Ectodermal cell (in vitro differentiated cells): ENCODE measurements around the gene LAMC3.

Experiments
- H3K27ac ChIP-seq: 2 replicates; pipeline ENCODE4 v1.7.0; 2013; ENCODE audit warnings: mild to moderate bottlenecking, low read depth, low read length; ENCODE audit not compliant: insufficient read depth, poor library complexity, severe bottlenecking
- H3K27me3 ChIP-seq: 2 replicates; pipeline ENCODE4 v1.7.0; 2013; ENCODE audit warnings: mild to moderate bottlenecking, low read length; ENCODE audit not compliant: insufficient read depth, control insufficient read depth, poor library complexity, severe bottlenecking
- H3K36me3 ChIP-seq: one replicate; pipeline ENCODE4 v1.7.0; 2013; ENCODE audit warnings: low read length; ENCODE audit not compliant: control insufficient read depth, insufficient read depth
- H3K4me1 ChIP-seq: one replicate; pipeline ENCODE4 v1.7.0; 2013; ENCODE audit warnings: low read length; ENCODE audit not compliant: control insufficient read depth, insufficient read depth
- H3K4me3 ChIP-seq: 2 replicates; pipeline ENCODE4 v1.7.0; 2013; ENCODE audit warnings: low read depth, low read length, control low read depth; ENCODE audit not compliant: insufficient read depth
- H3K9me3 ChIP-seq: 2 replicates; pipeline ENCODE4 v1.7.0; 2013; ENCODE audit warnings: mild to moderate bottlenecking, low read length, moderate library complexity; ENCODE audit not compliant: control insufficient read depth
- WGBS, 2 experiments: methylation state at CpG; one replicate each; pipeline ENCODE4 v1.1.7; 2013; ENCODE audit warnings: missing lambda C conversion rate in 2 of 2; 5-methylcytosine and 5-hydroxymethylcytosine counted together

LAMC3 gene

GRCh38 chr9:131019388-131020239, 10.6 kb downstream of the LAMC3 start:
- Histone ChIP-seq H3K9me3 (no peaks in the 10 kb centered on the region), H3K36me3 (no peaks in the 10 kb centered on the region), H3K4me3 (no peak overlapping the region), H3K27ac (no peak overlapping the region), H3K4me1 (no peaks in the 10 kb centered on the region), H3K27me3 (no peaks in the 10 kb centered on the region)
- 85 to 87% methylated on average over 15 of the region's 15 CpGs for WGBS, 2 experiments

DNA sequence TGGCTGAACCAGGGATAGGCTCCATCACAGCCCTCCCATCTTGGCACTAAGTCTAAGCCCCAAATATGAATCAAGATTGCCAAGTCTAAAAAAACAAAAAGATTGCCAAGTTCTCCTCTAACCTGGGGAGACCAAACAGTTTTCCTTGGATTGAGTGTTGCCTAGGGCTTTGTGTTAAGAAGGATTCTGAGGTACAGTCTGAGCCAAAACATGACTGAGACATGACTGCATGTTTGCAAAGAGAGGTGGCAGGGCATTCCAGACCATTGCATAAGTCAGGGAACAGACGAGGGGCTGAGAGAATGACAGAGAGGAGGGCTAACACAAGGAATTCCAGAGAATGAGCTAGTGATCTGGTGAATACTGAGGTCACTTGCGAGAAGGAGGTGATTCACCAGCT, 11.4 kb downstream of the LAMC3 start:
- Histone ChIP-seq H3K4me1 (no peaks in the 10 kb centered on the region), H3K9me3 (no peaks in the 10 kb centered on the region), H3K4me3 (no peak overlapping the region), H3K36me3 (no peaks in the 10 kb centered on the region), H3K27me3 (no peaks in the 10 kb centered on the region), H3K27ac (no peak overlapping the region)
- 84 to 86% methylated on average over 2 of the region's 2 CpGs for WGBS, 2 experiments

DNA sequence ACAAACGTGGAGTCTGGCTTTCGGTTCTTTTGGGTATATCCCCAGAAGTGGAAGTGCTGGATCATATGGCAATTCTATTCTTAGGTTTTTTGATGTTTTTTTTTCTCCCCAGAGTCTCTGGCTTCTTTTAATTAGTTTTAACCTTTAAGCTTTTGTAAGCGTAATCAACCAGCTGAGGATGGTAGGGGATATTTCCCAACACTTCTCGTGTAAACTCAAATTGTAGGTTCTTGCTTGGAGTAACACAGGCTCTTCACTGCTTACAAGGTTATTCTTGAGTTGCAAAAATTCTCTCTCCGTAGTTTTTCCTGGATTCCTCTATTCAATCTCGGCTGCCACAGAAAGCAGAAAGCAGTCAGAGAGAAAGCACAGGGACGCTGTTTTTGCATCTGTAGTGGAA, 11.9 kb downstream of the LAMC3 start:
- H3K27me3 ChIP-seq, result no peaks in the 10 kb centered on the region
- no peaks in the 10 kb centered on the region for H3K9me3 ChIP-seq
- no peaks in the 10 kb centered on the region for H3K36me3 ChIP-seq
- H3K4me3 ChIP-seq, result no peak overlapping the region
- H3K27ac ChIP-seq, result no peak overlapping the region
- WGBS, 2 experiments, result 90 to 91% methylated on average over 7 of the region's 7 CpGs
- H3K4me1 ChIP-seq, result no peaks in the 10 kb centered on the region

- Histone ChIP-seq H3K36me3 (no peaks in the 10 kb centered on the region), H3K4me1 (no peaks in the 10 kb centered on the region), H3K9me3 (no peaks in the 10 kb centered on the region), H3K27ac (no peak overlapping the region), H3K4me3 (no peak overlapping the region), H3K27me3 (no peaks in the 10 kb centered on the region)
- 90 to 95% methylated on average over 7 of the region's 7 CpGs for WGBS, 2 experiments
Measured at GRCh38 chr9:131021785-131022184, 12.8 kb downstream of the LAMC3 start.

DNA sequence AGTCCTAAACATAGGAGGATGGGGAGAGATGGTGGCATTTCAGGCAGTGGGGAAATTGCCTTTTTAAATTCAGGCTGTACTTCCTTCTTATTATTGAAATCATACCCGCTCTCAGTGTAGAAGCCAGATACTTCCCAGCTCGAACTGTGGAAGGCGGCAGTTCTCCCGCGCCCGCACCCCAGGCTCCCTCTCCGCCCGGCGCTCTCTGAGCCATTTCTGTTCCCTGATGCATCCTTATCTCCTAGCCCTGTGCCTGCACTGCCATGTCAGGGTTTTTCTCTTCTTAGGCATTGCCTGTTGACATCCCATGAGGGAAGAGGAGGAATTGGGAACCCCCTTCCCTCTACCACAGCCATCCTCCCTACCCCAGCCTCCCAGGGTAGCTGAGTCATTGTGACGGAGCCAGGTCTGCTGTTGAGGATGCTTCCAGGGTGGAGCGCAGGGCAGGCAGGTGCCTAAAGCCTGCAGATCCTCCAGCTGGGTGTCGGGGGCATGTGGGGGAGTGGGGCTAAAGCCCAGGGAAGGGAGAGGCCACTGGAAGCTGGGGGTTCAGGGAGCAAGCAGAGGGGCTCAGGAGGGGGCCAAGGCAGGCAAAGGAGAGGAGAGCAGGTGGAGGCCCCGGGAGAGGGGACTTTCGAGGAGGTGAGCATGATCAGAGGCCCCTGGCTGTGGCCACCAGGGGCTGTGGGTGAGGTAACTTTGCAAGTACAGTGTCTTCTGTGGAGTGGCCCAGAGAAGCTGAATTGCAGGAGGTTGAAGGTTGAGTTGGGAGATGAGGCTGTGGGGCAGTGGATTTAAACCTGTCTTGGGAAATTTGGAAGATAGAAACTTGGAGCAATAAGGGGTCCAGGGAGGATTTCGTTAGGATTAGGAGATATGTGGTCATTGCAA, 16.2 kb downstream of the LAMC3 start:
- Histone ChIP-seq H3K4me3 (no peak overlapping the region), H3K4me1 (no peaks in the 10 kb centered on the region), H3K9me3 (no peaks in the 10 kb centered on the region), H3K27me3 (no peaks in the 10 kb centered on the region), H3K36me3 (no peaks in the 10 kb centered on the region), H3K27ac (no peak overlapping the region)
- WGBS, 2 experiments, result 90 to 91% methylated on average over 15 of the region's 15 CpGs

DNA sequence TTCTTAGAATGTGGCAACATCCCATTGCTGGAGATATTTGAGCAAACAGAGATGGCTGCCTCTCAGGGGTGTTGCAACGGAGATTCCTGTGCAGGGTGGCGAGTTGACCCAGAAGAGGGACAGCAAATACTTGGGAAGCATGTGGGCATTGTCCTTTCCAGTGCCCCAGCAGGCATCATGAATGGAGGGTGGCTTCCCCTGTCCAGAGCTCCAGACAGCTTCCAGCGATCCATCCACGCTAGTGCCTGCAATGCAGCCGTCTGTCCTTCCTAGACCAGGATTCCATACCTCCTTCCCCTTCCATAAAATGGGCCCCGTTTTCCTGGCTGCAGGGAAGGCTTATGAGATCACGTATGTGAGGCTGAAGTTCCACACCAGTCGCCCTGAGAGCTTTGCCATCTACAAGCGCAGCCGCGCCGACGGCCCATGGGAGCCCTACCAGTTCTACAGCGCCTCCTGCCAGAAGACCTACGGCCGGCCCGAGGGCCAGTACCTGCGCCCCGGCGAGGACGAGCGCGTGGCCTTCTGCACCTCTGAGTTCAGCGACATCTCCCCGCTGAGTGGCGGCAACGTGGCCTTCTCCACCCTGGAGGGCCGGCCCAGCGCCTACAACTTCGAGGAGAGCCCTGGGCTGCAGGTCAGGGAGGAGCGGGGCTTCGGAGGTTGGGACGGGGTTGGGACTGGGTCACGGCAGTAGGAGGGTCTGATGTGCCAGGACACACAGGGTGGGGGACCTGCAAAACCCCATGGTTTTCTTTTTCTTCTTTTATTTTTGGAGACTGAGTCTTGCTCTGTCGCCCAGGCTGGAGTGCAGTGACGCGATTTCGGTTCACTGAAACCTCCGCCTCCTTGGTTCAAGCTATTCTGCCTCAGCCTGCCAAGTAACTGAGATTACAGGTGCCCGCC, 17.2 kb downstream of the LAMC3 start:
- WGBS, 2 experiments, result 93 to 94% methylated on average over 40 of the region's 40 CpGs
- Histone ChIP-seq H3K4me1 (peaks cover 2% of the 10 kb centered on the region), H3K4me3 (no peak overlapping the region), H3K27ac (no peak overlapping the region), H3K9me3 (no peaks in the 10 kb centered on the region), H3K27me3 (no peaks in the 10 kb centered on the region), H3K36me3 (no peaks in the 10 kb centered on the region)

GRCh38 chr9:131027048-131027871, 18.3 kb downstream of the LAMC3 start:
- Histone ChIP-seq H3K27ac (no peak overlapping the region), H3K36me3 (no peaks in the 10 kb centered on the region), H3K4me1 (peaks cover 4% of the 10 kb centered on the region), H3K9me3 (no peaks in the 10 kb centered on the region), H3K4me3 (no peak overlapping the region), H3K27me3 (no peaks in the 10 kb centered on the region)
- 96 to 97% methylated on average over 22 of the region's 23 CpGs for WGBS, 2 experiments

DNA sequence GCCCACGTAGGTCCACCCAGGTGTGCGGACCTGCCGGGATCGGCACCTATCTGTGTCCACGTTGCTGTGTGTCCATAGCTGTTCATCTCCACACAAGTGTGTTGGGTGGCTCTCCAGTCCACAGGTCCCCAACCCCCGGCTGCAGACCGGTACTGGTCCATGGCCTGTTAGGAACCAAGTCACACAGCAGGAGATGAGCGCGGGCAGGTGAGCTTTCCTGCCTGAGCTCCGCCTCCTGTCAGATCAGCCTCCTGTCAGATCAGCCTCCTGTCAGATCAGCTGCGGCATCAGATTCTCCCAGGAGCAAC, 18.9 kb downstream of the LAMC3 start:
- Histone ChIP-seq H3K36me3 (no peaks in the 10 kb centered on the region), H3K4me3 (no peak overlapping the region), H3K9me3 (no peaks in the 10 kb centered on the region), H3K27ac (no peak overlapping the region), H3K27me3 (no peaks in the 10 kb centered on the region), H3K4me1 (peaks cover 4% of the 10 kb centered on the region)
- WGBS, 2 experiments, result 93% methylated on average over 11 of the region's 11 CpGs

- H3K27me3 ChIP-seq, result no peaks in the 10 kb centered on the region
Measured at GRCh38 chr9:131028221-131028884, 19.4 kb downstream of the LAMC3 start.

More at GRCh38 chr9:131028221-131028884, 19.4 kb downstream of the LAMC3 start:
- 95% methylated on average over 24 of the region's 24 CpGs for WGBS, 2 experiments
- Histone ChIP-seq H3K4me1 (peaks cover 4% of the 10 kb centered on the region), H3K27ac (no peak overlapping the region), H3K4me3 (no peak overlapping the region), H3K36me3 (no peaks in the 10 kb centered on the region), H3K9me3 (no peaks in the 10 kb centered on the region)
